NT2/D1 (cell line): ENCODE results near the gene NDST1.

Experiments used
- SUZ12 ChIP-seq: IDR thresholded peaks from 2 replicates; pipeline ENCODE4 v1.6.1; 2011; ENCODE audit not compliant: insufficient read length, insufficient read depth; ENCODE audit errors: extremely low read depth
- YY1 ChIP-seq: IDR thresholded peaks from 2 replicates; pipeline ENCODE4 v1.6.1; 2011; ENCODE audit not compliant: insufficient read length, insufficient read depth
- ZNF274 ChIP-seq: IDR thresholded peaks from 2 replicates; pipeline ENCODE4 v1.6.1; 2011; ENCODE audit warnings: mild to moderate bottlenecking, low read depth, low read length

DNA sequence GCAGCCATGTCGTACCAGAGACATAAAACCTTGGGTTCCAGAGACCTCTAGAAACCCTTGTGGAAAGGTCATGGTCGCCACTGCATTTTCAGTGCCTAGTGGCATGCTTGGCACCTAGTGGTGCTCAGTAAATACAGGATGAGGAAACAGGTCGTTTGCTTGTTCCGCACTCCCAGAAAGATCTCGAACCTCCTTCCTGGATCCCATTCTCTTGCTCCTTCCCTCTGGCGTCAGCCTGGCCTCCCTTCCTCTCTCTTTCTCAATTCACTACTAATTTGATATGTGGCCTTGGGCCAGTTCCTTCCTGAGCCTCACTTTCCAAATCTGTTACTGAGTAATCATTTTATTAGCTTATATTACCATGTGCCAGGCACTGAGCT lies 4.4 kb downstream of the NDST1 start:
- TF ChIP-seq YY1 = no peak
- TF ChIP-seq SUZ12 = no peak
- TF ChIP-seq ZNF274 = no peak
